Activated CD4-positive, alpha-beta T cell treated with anti-CD3 and anti-CD28 coated beads for 4 hours (primary cell): ENCODE results near the gene TINAGL1.
"Not testable (repeated sequence)": the region's sequence is repeated elsewhere in the genome, so short reads cannot be mapped to it uniquely, and the experiment has no call there.

Experiments
- DNase-seq, 2 donors: peaks; one replicate each; pipeline ENCODE4 v3.0.0-alpha.2; 2020

Gene TINAGL1

GRCh38 chr1:31584869-31585735, 8.8 kb downstream of the TINAGL1 start:
- DNase-seq: no peak

- no peak for DNase-seq
These were observed 9.5 kb downstream of the TINAGL1 start for GRCh38 chr1:31585736-31586365.

GRCh38 chr1:31586376-31587327, 10.3 kb downstream of the TINAGL1 start:
- DNase-seq: no peak

- not testable (repeated sequence) for DNase-seq
These were observed 11.0 kb downstream of the TINAGL1 start for GRCh38 chr1:31587328-31587699.

GRCh38 chr1:31587720-31588423, 11.6 kb downstream of the TINAGL1 start:
- DNase-seq: peak; percentile 20 to 33

GRCh38 chr1:31588751-31589515, 12.6 kb downstream of the TINAGL1 start:
- no peak for DNase-seq

GRCh38 chr1:31591425-31592093, 15.2 kb downstream of the TINAGL1 start:
- DNase-seq: no peak

GRCh38 chr1:31592132-31592531, 15.8 kb downstream of the TINAGL1 start:
- DNase-seq: no peak

GRCh38 chr1:31593136-31593665, 16.9 kb downstream of the TINAGL1 start:
- DNase-seq: no peak

GRCh38 chr1:31593770-31594632, 17.7 kb downstream of the TINAGL1 start:
- DNase-seq: peak; percentile 18 to 72

- DNase-seq: no peak
These were observed 19.8 kb downstream of the TINAGL1 start for GRCh38 chr1:31595836-31596736.

- DNase-seq: no peak
These were observed 20.4 kb downstream of the TINAGL1 start for GRCh38 chr1:31596737-31597097.

- no peak for DNase-seq
These were observed 22.7 kb downstream of the TINAGL1 start for GRCh38 chr1:31598980-31599379.

- no peak for DNase-seq
These were observed 24.3 kb downstream of the TINAGL1 start for GRCh38 chr1:31600641-31601040.

GRCh38 chr1:31602081-31602480, 25.8 kb downstream of the TINAGL1 start:
- no peak for DNase-seq

GRCh38 chr1:31605908-31606427, 29.7 kb downstream of the TINAGL1 start:
- DNase-seq: no peak

GRCh38 chr1:31607360-31607759, 31.0 kb downstream of the TINAGL1 start:
- no peak for DNase-seq

GRCh38 chr1:31609514-31610118, 33.3 kb downstream of the TINAGL1 start:
- no peak for DNase-seq
